Body of pancreas (tissue), 4 donors: Measurements from ENCODE around the gene CAMK1G. TPM values are rescaled to one million over a fixed set of nuclear protein-coding genes. Genes with fewer than 3 reads are reported as not detected.

Experiments
- ATAC-seq: fragments of 150-250 bp; one replicate; pipeline ENCODE4 v1.9.1; 2016
- DNase-seq, 4 donors: peaks; one replicate each; pipeline ENCODE4 v3.0.0-alpha.2; 2019
- H3K27ac ChIP-seq, 4 donors: fragments of 200-600 bp; sonication (generic); 1 replicate in 3 of 4; 2 replicates in 1 of 4; pipeline versions ENCODE4 v1.5.1 to v1.6.1; 2016 to 2019; ENCODE audit warnings: mild to moderate bottlenecking in 1 of 4, mixed read lengths in 1 of 4, moderate library complexity in 1 of 4
- H3K27me3 ChIP-seq, 2 donors: fragments of 200-600 bp; sonication (generic); one replicate each; pipeline ENCODE4 v1.6.0; 2016; ENCODE audit warnings: mild to moderate bottlenecking in 1 of 2
- H3K36me3 ChIP-seq, 2 donors: fragments of 200-600 bp; sonication (generic); replicated peaks in 1 of 2; 2 replicates each; pipeline ENCODE4 v1.5.1; 2016; ENCODE audit warnings: low read depth in 2 of 2; ENCODE audit not compliant: insufficient read depth in 1 of 2
- H3K4me1 ChIP-seq: fragments of 200-600 bp; sonication (generic); one replicate; pipeline ENCODE4 v1.6.0; 2016
- H3K4me3 ChIP-seq, 2 donors: fragments of 200-600 bp; sonication (generic); 1 replicate in 1 of 2; 2 replicates in 1 of 2; pipeline ENCODE4 v1.5.1; 2016 to 2019
- H3K9me3 ChIP-seq, 3 donors: fragments of 200-600 bp; sonication (generic); 1 replicate in 2 of 3; 2 replicates in 1 of 3; pipeline ENCODE4 v1.5.1; 2016
- CTCF ChIP-seq, 7 experiments: fragments of 450-650 bp in 4 of 7; fragments of 200-600 bp in 3 of 7; sonication (generic) in 3 of 7; IDR thresholded peaks; one replicate each; pipeline ENCODE4 v1.5.1; 2016 to 2019; ENCODE audit warnings: antibody characterized with exemption in 7 of 7
- POLR2A ChIP-seq, 3 donors: fragments of 450-650 bp; IDR thresholded peaks; one replicate each; pipeline ENCODE4 v1.6.1; 2016; ENCODE audit warnings: antibody characterized with exemption in 3 of 3, mild to moderate bottlenecking in 2 of 3
- WGBS, 2 donors: methylation state at CpG; one replicate each; pipeline ENCODE4 v1.1.5; 2017; 5-methylcytosine and 5-hydroxymethylcytosine counted together
- intact Hi-C: fragments of 100-400 bp; cut with DNase I; formaldehyde crosslinking; loops from one replicate; pipeline ENCODE4 v1.15.1; 2023
- total RNA-seq, 2 donors: library from RNA; depleted of rRNA; stranded (reverse); fragments of >200 nt; gene quantifications; one replicate each; pipeline ENCODE4 v1.1.0, GENCODE V29; 2016

The CAMK1G gene
- total RNA-seq, 2 donors from 2014 or later, result 0.33 TPM; not detected in 1

DNA sequence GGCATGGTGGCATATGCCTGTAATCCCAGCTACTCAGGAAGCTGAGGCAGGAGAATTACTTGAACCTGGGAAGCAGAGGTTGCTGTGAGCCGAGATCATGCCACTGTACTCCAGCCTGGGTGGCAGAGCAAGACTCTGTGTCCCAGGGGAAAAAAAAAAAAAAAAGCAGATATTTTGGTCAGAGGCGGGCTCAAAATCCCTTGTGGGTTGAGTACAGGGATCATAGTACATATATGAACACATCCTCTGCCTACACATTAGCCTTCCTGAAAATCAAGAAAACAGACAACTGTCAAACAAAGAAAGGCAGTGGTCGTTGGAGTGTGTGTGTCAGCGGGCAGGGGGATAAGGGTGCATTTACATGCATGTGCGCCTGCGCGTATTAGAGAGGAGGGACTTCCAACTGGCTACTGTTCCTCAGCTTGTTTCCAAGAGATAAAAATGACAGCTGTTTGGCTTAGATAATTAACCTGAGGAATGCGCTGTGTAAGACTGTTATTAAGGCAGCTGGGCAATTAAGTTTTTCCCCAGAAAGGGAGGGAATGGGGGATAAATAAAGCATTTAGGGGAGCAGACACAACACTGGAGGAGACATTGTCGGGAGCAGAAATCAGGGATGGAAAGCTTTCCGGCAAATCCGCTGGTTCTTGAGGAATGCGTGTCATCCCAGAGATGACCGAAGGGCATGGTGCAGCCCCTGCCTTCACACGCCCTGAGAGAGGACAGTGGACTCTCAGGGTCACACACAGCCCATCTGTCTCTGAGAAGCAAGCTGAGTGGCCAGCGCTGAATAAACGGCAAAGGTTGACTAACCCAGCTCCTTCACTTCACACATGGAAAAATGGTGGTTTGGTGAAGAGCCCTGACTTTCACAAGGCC lies 62.3 kb downstream of the CAMK1G start:
- Histone ChIP-seq H3K27me3 (no peaks in the 10 kb centered on the region), H3K9me3 (no peaks in the 10 kb centered on the region), H3K36me3 (no peaks in the 10 kb centered on the region), H3K27ac (no peak overlapping the region), H3K4me3 (no peak overlapping the region), H3K4me1 (peaks cover 85% of the 10 kb centered on the region)
- intact Hi-C loops, result no loop called here
- 42 to 44% methylated on average over 16 of the region's 16 CpGs for WGBS, 2 donors
- DNase-seq (peak in 2 of 4 donors; percentile 34 to 54), ATAC-seq (no peak)
- no peak for TF ChIP-seq POLR2A (IDR thresholded peaks at IDR 0.05)
- TF ChIP-seq CTCF (IDR thresholded peaks at IDR 0.05), result no peak

- Histone ChIP-seq H3K36me3 (no peaks in the 10 kb centered on the region), H3K27ac (no peak overlapping the region), H3K4me3 (no peak overlapping the region), H3K9me3 (no peaks in the 10 kb centered on the region), H3K27me3 (no peaks in the 10 kb centered on the region), H3K4me1 (peaks cover 87% of the 10 kb centered on the region)
- no peak for ATAC-seq
- intact Hi-C loops, result no loop called here
- DNase-seq, result no peak
- TF ChIP-seq CTCF (IDR thresholded peaks at IDR 0.05) (peak in 1 of 7 experiments; percentile 10), POLR2A (IDR thresholded peaks at IDR 0.05) (no peak)
- WGBS, 2 donors, result 85 to 89% methylated on average over 5 of the region's 5 CpGs
Measured at GRCh38 chr1:209646558-209646957, 63.0 kb downstream of the CAMK1G start.

GRCh38 chr1:209647156-209647555 lies 63.6 kb downstream of the CAMK1G start:
- Histone ChIP-seq H3K27ac (no peak overlapping the region), H3K36me3 (no peaks in the 10 kb centered on the region), H3K9me3 (no peaks in the 10 kb centered on the region), H3K4me1 (peaks cover 87% of the 10 kb centered on the region), H3K27me3 (no peaks in the 10 kb centered on the region), H3K4me3 (no peak overlapping the region)
- 73 to 75% methylated on average over 4 of the region's 4 CpGs for WGBS, 2 donors
- intact Hi-C loops, result no loop called here
- TF ChIP-seq POLR2A (IDR thresholded peaks at IDR 0.05), result no peak
- no peak for TF ChIP-seq CTCF (IDR thresholded peaks at IDR 0.05)
- ATAC-seq, result no peak
- DNase-seq, result no peak

DNA sequence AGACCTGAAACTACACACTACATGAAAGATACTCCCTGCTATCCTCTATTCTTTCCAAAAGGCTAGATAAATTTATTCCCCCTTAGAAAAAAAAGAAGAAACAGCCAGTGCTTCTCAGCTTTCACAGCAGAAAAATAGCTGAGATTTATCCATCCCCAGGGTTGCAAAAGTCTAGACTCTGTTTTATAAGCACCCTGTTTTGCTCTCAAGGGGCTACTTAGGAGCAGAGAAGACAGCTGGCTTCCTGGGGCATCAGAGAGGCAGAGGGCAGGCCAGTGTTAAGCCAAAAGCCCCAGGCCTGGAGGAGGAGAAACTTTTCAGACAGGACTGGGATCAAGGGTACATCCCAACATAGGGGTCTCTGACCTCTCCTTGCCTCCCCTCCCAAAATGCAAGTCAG lies 64.8 kb downstream of the CAMK1G start:
- intact Hi-C loops, result no loop called here

More for the DNA sequence above, 64.8 kb downstream of the CAMK1G start:
- Histone ChIP-seq H3K27me3 (no peaks in the 10 kb centered on the region), H3K36me3 (no peaks in the 10 kb centered on the region), H3K4me1 (peaks cover 87% of the 10 kb centered on the region), H3K9me3 (no peaks in the 10 kb centered on the region), H3K4me3 (no peak overlapping the region), H3K27ac (peak overlapping the region in 1 of 4 donors; percentile 80)
- TF ChIP-seq CTCF (IDR thresholded peaks at IDR 0.05), result no peak
- no peak for TF ChIP-seq POLR2A (IDR thresholded peaks at IDR 0.05)
- ATAC-seq, result no peak
- DNase-seq, result no peak
